ENCODE results near the gene NAA60. TPM values are rescaled to one million over a fixed set of nuclear protein-coding genes. Genes with fewer than 3 reads are reported as not detected.

The NAA60 gene
- polyA plus RNA-seq, 1 donor (not counting 4 experiments of a cell fraction or from before 2014, with no cell fraction given): 30.3 TPM

DNA sequence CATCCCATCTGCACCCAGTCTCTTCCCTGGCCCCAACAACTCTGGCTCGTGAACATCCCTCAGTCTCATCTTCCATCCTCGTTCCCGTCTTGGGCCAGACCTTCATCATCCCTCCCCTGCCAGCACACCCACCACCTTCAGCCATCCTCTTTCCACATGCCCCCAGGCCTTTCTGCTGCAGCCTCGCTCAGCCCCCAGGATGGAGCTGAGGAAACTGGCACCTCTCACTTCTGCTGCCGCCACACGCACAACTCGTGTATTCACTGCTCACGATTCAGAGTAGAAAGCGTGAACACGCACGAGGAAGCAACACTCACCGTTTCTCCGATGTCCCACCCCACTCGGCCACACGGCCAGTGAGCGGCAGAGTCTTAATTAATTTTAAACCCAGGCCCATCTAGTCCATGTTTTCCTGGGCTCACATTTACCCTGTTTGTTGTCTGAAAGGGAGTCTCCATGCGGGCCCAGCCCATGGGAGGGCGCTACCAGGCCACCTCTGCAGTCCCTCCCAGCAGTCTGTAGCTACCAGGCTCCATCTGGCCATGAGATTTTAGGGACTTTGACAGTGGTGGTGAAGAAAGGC, 39.3 kb downstream of the NAA60 start:
- Histone ChIP-seq H3K9me3 (ENCODE audit: control insufficient read depth, low read depth, low read length) (no peaks in the 10 kb centered on the region), H3K4me1 (ENCODE audit: control insufficient read depth, extremely low read depth, insufficient read depth, low read length) (no peaks in the 10 kb centered on the region), H3K27ac (ENCODE audit: control insufficient read depth, insufficient read depth, low read length) (no peak overlapping the region), H3K9ac (ENCODE audit: control insufficient read depth, extremely low read depth, insufficient read depth, low read length) (no peak overlapping the region), H3K4me2 (ENCODE audit: control insufficient read depth, extremely low read depth, insufficient read depth, low read depth, low read length) (no peak overlapping the region), H4K20me1 (ENCODE audit: control insufficient read depth, extremely low read depth, insufficient read depth, low read length) (no peaks in the 10 kb centered on the region), H3K79me2 (ENCODE audit: control insufficient read depth, insufficient read depth, low read length) (peaks cover 13% of the 10 kb centered on the region), H2AFZ (ENCODE audit: control insufficient read depth, low read length) (no peak overlapping the region), H3K9me1 (ENCODE audit: control insufficient read depth, extremely low read depth, insufficient read depth, low read length) (no peaks in the 10 kb centered on the region), H3K27me3 (ENCODE audit: control insufficient read depth, extremely low read depth, insufficient read depth, low read length) (no peaks in the 10 kb centered on the region), H3K36me3 (ENCODE audit: control insufficient read depth in 2 of 2, extremely low read depth in 1 of 2, insufficient read depth in 2 of 2, low read length in 2 of 2) (peaks cover 32 to 42% of the 10 kb centered on the region in 2 experiments), H3K4me3 (ENCODE audit: control insufficient read depth in 2 of 3, extremely low read depth in 1 of 3, insufficient read depth in 2 of 3, low read depth in 1 of 3, low read length in 3 of 3) (no peak overlapping the region)
- dilution Hi-C loops (cut with MboI; ENCODE audit: extremely low pct_ligation_motif_present, low sequenced_read_pairs): no loop called here
- DNase-seq (ENCODE audit: low read depth, low spot score) (no peak), FAIRE-seq (no peak)
- no peak for TF ChIP-seq EZH2 (IDR thresholded peaks at IDR 0.05; ENCODE audit: low read length)
- TF ChIP-seq, protein P1, sequence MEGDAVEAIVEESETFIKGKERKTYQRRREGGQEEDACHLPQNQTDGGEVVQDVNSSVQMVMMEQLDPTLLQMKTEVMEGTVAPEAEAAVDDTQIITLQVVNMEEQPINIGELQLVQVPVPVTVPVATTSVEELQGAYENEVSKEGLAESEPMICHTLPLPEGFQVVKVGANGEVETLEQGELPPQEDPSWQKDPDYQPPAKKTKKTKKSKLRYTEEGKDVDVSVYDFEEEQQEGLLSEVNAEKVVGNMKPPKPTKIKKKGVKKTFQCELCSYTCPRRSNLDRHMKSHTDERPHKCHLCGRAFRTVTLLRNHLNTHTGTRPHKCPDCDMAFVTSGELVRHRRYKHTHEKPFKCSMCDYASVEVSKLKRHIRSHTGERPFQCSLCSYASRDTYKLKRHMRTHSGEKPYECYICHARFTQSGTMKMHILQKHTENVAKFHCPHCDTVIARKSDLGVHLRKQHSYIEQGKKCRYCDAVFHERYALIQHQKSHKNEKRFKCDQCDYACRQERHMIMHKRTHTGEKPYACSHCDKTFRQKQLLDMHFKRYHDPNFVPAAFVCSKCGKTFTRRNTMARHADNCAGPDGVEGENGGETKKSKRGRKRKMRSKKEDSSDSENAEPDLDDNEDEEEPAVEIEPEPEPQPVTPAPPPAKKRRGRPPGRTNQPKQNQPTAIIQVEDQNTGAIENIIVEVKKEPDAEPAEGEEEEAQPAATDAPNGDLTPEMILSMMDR (optimal IDR thresholded peaks at IDR 0.05 in 1 of 3, IDR thresholded peaks at IDR 0.05 in 1 of 3, conservative IDR thresholded peaks at IDR 0.05 in 1 of 3; ENCODE audit: extremely low read depth in 1 of 3, insufficient read depth in 2 of 3, low read length in 3 of 3): no peak

DNA sequence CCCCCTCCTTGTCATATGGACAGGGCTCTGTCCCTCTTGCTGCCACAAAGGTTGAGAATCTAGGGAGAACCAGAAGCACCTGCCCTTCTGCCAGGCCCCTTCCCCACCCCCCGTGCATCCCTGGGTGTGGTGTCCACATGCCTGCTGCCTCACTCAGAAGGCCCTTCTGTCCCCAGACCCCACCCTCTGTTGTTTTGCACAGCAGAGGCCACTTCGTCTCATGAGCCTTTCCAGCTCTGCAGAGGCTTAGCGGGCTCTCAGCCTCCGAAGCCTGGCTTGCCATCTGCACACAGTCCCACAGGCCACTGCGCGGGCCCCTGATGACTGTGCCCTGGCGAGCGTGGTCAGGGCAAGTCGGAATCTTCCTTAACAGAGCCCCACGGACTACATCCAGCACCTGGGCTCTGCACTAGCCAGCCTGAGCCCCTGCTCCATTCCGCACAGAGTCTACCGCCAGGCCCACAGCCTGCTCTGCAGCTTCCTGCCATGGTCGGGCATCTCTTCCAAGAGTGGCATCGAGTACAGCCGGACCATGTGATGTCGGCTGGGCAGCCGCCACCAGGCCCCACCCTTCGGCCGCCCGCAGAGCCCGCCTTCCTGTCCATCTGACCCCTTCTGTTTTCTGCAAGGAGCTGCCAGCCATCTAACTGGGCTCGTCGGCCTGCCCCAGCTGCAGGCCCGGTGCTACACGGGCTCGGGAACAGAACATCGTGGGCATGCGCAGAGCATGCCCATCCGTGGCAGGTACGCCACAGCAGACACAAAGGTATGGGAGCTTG, 41.0 kb downstream of the NAA60 start:
- no peaks in the 10 kb centered on the region for H3K9me3 ChIP-seq (ENCODE audit: control insufficient read depth, low read depth, low read length)
- H2AFZ ChIP-seq (ENCODE audit: control insufficient read depth, low read length): no peak overlapping the region
- H4K20me1 ChIP-seq (ENCODE audit: control insufficient read depth, extremely low read depth, insufficient read depth, low read length): no peaks in the 10 kb centered on the region
- FAIRE-seq: no peak
- no peak overlapping the region for H3K9ac ChIP-seq (ENCODE audit: control insufficient read depth, extremely low read depth, insufficient read depth, low read length)
- peaks cover 3% of the 10 kb centered on the region for H3K79me2 ChIP-seq (ENCODE audit: control insufficient read depth, insufficient read depth, low read length)
- no peaks in the 10 kb centered on the region for H3K9me1 ChIP-seq (ENCODE audit: control insufficient read depth, extremely low read depth, insufficient read depth, low read length)
- H3K27me3 ChIP-seq (ENCODE audit: control insufficient read depth, extremely low read depth, insufficient read depth, low read length): no peaks in the 10 kb centered on the region
- dilution Hi-C loops (cut with MboI; ENCODE audit: extremely low pct_ligation_motif_present, low sequenced_read_pairs): no loop called here
- no peak overlapping the region for H3K27ac ChIP-seq (ENCODE audit: control insufficient read depth, insufficient read depth, low read length)
- no peak overlapping the region for H3K4me3 ChIP-seq (ENCODE audit: control insufficient read depth in 2 of 3, extremely low read depth in 1 of 3, insufficient read depth in 2 of 3, low read depth in 1 of 3, low read length in 3 of 3)
- H3K4me2 ChIP-seq (ENCODE audit: control insufficient read depth, extremely low read depth, insufficient read depth, low read depth, low read length): no peak overlapping the region
- TF ChIP-seq EZH2 (IDR thresholded peaks at IDR 0.05; ENCODE audit: low read length): no peak
- TF ChIP-seq, protein P1 (optimal IDR thresholded peaks at IDR 0.05 in 1 of 3, IDR thresholded peaks at IDR 0.05 in 1 of 3, conservative IDR thresholded peaks at IDR 0.05 in 1 of 3; ENCODE audit: extremely low read depth in 1 of 3, insufficient read depth in 2 of 3, low read length in 3 of 3): no peak
- H3K36me3 ChIP-seq (ENCODE audit: control insufficient read depth in 2 of 2, extremely low read depth in 1 of 2, insufficient read depth in 2 of 2, low read length in 2 of 2): peaks cover 33 to 38% of the 10 kb centered on the region in 2 experiments
- no peaks in the 10 kb centered on the region for H3K4me1 ChIP-seq (ENCODE audit: control insufficient read depth, extremely low read depth, insufficient read depth, low read length)
- DNase-seq (ENCODE audit: low read depth, low spot score): no peak
